Liver (tissue), 9 donors: ENCODE measurements around the gene ADGRV1. TPM values are rescaled to one million over a fixed set of nuclear protein-coding genes. Genes with fewer than 3 reads are reported as not detected.
"Not testable (repeated sequence)": the region's sequence is repeated elsewhere in the genome, so short reads cannot be mapped to it uniquely, and the experiment has no call there.

Experiments
- DNase-seq: peaks from one replicate; pipeline ENCODE4 v3.0.0-alpha.2; 2017; ENCODE audit warnings: low spot score
- H3K27ac ChIP-seq, 2 donors: one replicate each; pipeline ENCODE4 v1.7.0; 2013; ENCODE audit warnings: inconsistent platforms in 2 of 2, low read length in 2 of 2, control low read depth in 1 of 2, low read depth in 1 of 2, mild to moderate bottlenecking in 1 of 2
- H3K27me3 ChIP-seq, 4 donors: one replicate each; pipeline versions ENCODE4 v1.6.1 to v1.7.0; 2013; ENCODE audit warnings: low read length in 3 of 4, inconsistent platforms in 1 of 4, mild to moderate bottlenecking in 1 of 4, moderate library complexity in 1 of 4; ENCODE audit not compliant: control insufficient read depth in 4 of 4, insufficient read depth in 4 of 4
- H3K36me3 ChIP-seq, 4 donors: one replicate each; pipeline versions ENCODE4 v1.6.1 to v1.7.0; 2013; ENCODE audit warnings: low read length in 3 of 4, mild to moderate bottlenecking in 3 of 4, low read depth in 1 of 4, moderate library complexity in 1 of 4; ENCODE audit not compliant: control insufficient read depth in 4 of 4, insufficient read depth in 3 of 4
- H3K4me1 ChIP-seq, 4 donors: one replicate each; pipeline versions ENCODE4 v1.6.1 to v1.7.0; 2013; ENCODE audit warnings: low read length in 3 of 4, mild to moderate bottlenecking in 3 of 4, moderate library complexity in 1 of 4; ENCODE audit not compliant: control insufficient read depth in 4 of 4, insufficient read depth in 4 of 4
- H3K4me3 ChIP-seq, 3 donors: one replicate each; pipeline versions ENCODE4 v1.6.1 to v1.7.0; 2013; ENCODE audit warnings: low read length in 3 of 3, control low read depth in 1 of 3, low read depth in 1 of 3, mild to moderate bottlenecking in 1 of 3
- H3K9ac ChIP-seq, 2 donors: one replicate each; pipeline ENCODE4 v1.7.0; 2013; ENCODE audit warnings: low read length in 2 of 2, mild to moderate bottlenecking in 2 of 2, moderate library complexity in 2 of 2, control low read depth in 1 of 2, low read depth in 1 of 2
- H3K9me3 ChIP-seq, 4 donors: one replicate each; pipeline versions ENCODE4 v1.6.1 to v1.7.0; 2013; ENCODE audit warnings: low read length in 3 of 4; ENCODE audit not compliant: control insufficient read depth in 4 of 4
- CTCF ChIP-seq: fragments of 150-350 bp; IDR thresholded peaks from 2 replicates; pipeline ENCODE4 v1.5.1; 2017; ENCODE audit warnings: improper control_type of control experiment, low read depth, low read length; ENCODE audit not compliant: missing input control
- EGR1 ChIP-seq, 2 donors: IDR thresholded peaks; 2 replicates each; pipeline ENCODE4 v1.6.1; 2016 to 2018; ENCODE audit warnings: antibody characterized with exemption in 2 of 2, low read depth in 2 of 2
- GABPA ChIP-seq, 2 donors: IDR thresholded peaks in 1 of 2; conservative IDR thresholded peaks in 1 of 2; 2 replicates each; pipeline ENCODE4 v1.6.1; 2016; ENCODE audit warnings: antibody characterized with exemption in 2 of 2, mild to moderate bottlenecking in 1 of 2, moderate library complexity in 1 of 2
- HNF4A ChIP-seq, 2 donors: conservative IDR thresholded peaks; 2 replicates each; pipeline ENCODE4 v1.6.1; 2016; ENCODE audit warnings: antibody characterized with exemption in 2 of 2, mild to moderate bottlenecking in 2 of 2
- HNF4G ChIP-seq: IDR thresholded peaks from 2 replicates; pipeline ENCODE4 v1.6.1; 2016; ENCODE audit warnings: antibody characterized with exemption
- JUND ChIP-seq, 2 donors: IDR thresholded peaks; 2 replicates each; pipeline ENCODE4 v1.6.1; 2016; ENCODE audit warnings: antibody characterized with exemption in 2 of 2
- MAX ChIP-seq: IDR thresholded peaks from 2 replicates; pipeline ENCODE4 v1.6.1; 2016; ENCODE audit warnings: antibody characterized with exemption
- NR2F2 ChIP-seq: IDR thresholded peaks from 2 replicates; pipeline ENCODE4 v1.6.1; 2016; ENCODE audit warnings: antibody characterized with exemption
- RAD21 ChIP-seq, 2 donors: IDR thresholded peaks; 2 replicates each; pipeline ENCODE4 v1.6.1; 2016; ENCODE audit warnings: antibody characterized with exemption in 2 of 2, mild to moderate bottlenecking in 2 of 2
- RXRA ChIP-seq, 2 donors: IDR thresholded peaks; 2 replicates each; pipeline ENCODE4 v1.6.1; 2017 to 2018; ENCODE audit warnings: antibody characterized with exemption in 2 of 2, mild to moderate bottlenecking in 1 of 2
- SP1 ChIP-seq: IDR thresholded peaks from 2 replicates; pipeline ENCODE4 v1.6.1; 2018; ENCODE audit warnings: antibody characterized with exemption, mild to moderate bottlenecking
- TAF1 ChIP-seq: conservative IDR thresholded peaks from 2 replicates; pipeline ENCODE4 v1.6.1; 2016; ENCODE audit warnings: antibody characterized with exemption, mild to moderate bottlenecking
- YY1 ChIP-seq: IDR thresholded peaks from 2 replicates; pipeline ENCODE4 v1.6.1; 2016; ENCODE audit warnings: antibody characterized with exemption, mild to moderate bottlenecking
- ZBTB33 ChIP-seq: IDR thresholded peaks from 2 replicates; pipeline ENCODE4 v1.6.1; 2016; ENCODE audit warnings: antibody characterized with exemption
- WGBS: extraction: QIAGEN DNeasy Blood & Tissue Kit; methylation state at CpG from one replicate; pipeline ENCODE4 v1.1.7; 2013; 5-methylcytosine and 5-hydroxymethylcytosine counted together
- polyA plus RNA-seq, 2 donors: library from polyadenylated mRNA; stranded (reverse) in 1 of 2; unstranded in 1 of 2; fragments of 200-250 nt in 1 of 2; fragments of >200 nt in 1 of 2; fragmentation: Nextera tagmentation in 1 of 2; extraction: Ambion mirVana in 1 of 2; gene quantifications; one replicate each; pipeline versions ENCODE4 v1.2.1 to v1.2.3, GENCODE V29; 2013 to 2015
- total RNA-seq, 2 donors: library from RNA; depleted of rRNA; stranded (reverse); fragments of >200 nt; gene quantifications; one replicate each; pipeline ENCODE4 v1.2.3, GENCODE V29; 2014
- donor health status: healthy.
- donor health status: healthy.
- donor health status: healthy.
- donor health status: healthy.
- donor health status: healthy.

Gene ADGRV1
- total and polyA plus RNA-seq, 4 donors, result 5.1 to 15.5 (median 9.6) TPM

- Histone ChIP-seq H3K9ac (no peak overlapping the region), H3K4me3 (no peak overlapping the region), H3K27me3 (peaks cover 0 to 1% (median 0%) of the 10 kb centered on the region in 4 donors), H3K4me1 (no peaks in the 10 kb centered on the region), H3K9me3 (no peaks in the 10 kb centered on the region), H3K27ac (no peak overlapping the region), H3K36me3 (no peaks in the 10 kb centered on the region)
- DNase-seq, result no peak
- WGBS, result 80% methylated on average over 4 of the region's 4 CpGs
- TF ChIP-seq MAX, result no peak
- TF ChIP-seq RAD21 (IDR thresholded peaks at IDR 0.05), result no peak
- no peak for TF ChIP-seq EGR1 (IDR thresholded peaks at IDR 0.05; ENCODE audit: low read depth in 2 of 2)
- TF ChIP-seq HNF4G, result no peak
- no peak for TF ChIP-seq CTCF
- no peak for TF ChIP-seq JUND (IDR thresholded peaks at IDR 0.05)
- no peak for TF ChIP-seq HNF4A (conservative IDR thresholded peaks at IDR 0.05)
- TF ChIP-seq SP1, result no peak
- TF ChIP-seq NR2F2, result no peak
- TF ChIP-seq RXRA (IDR thresholded peaks at IDR 0.05), result no peak
- no peak for TF ChIP-seq TAF1
- no peak for TF ChIP-seq ZBTB33
- TF ChIP-seq GABPA (IDR thresholded peaks at IDR 0.05 in 1 of 2, conservative IDR thresholded peaks at IDR 0.05 in 1 of 2), result no peak
- no peak for TF ChIP-seq YY1
These were observed 251.6 kb downstream of the ADGRV1 start for GRCh38 chr5:90810211-90810610.

- H3K4me3 ChIP-seq, result no peak overlapping the region
- WGBS, result 90% methylated on average over 4 of the region's 4 CpGs
- no peaks in the 10 kb centered on the region for H3K4me1 ChIP-seq
- H3K9me3 ChIP-seq, result no peaks in the 10 kb centered on the region
- H3K9ac ChIP-seq, result no peak overlapping the region
- no peaks in the 10 kb centered on the region for H3K36me3 ChIP-seq
- H3K27ac ChIP-seq, result no peak overlapping the region
- no peak for DNase-seq
- TF ChIP-seq HNF4G, result no peak
- TF ChIP-seq ZBTB33, result no peak
- TF ChIP-seq RXRA (IDR thresholded peaks at IDR 0.05), result no peak
- no peaks in the 10 kb centered on the region for H3K27me3 ChIP-seq
These were observed 254.8 kb downstream of the ADGRV1 start for GRCh38 chr5:90813392-90813791.

- not testable (repeated sequence) for H3K27ac ChIP-seq, H3K4me3 ChIP-seq, H3K4me1 ChIP-seq, H3K27me3 ChIP-seq, H3K36me3 ChIP-seq, H3K9ac ChIP-seq, H3K9me3 ChIP-seq, DNase-seq
- 91% methylated on average over 26 of the region's 26 CpGs for WGBS
These were observed 263.5 kb downstream of the ADGRV1 start for GRCh38 chr5:90822062-90822461.
